OCI-LY1 (cell line): ENCODE data around the gene SSTR4.

Experiments
- H2AFZ ChIP-seq: fragments of 200-600 bp; sonication (generic), shearing (Covaris generic); 2 replicates; pipeline ENCODE4 v1.6.0; 2014; ENCODE audit warnings: antibody characterized with exemption, mild to moderate bottlenecking, low read length
- H3F3A ChIP-seq: fragments of 200-600 bp; sonication (generic), shearing (Covaris generic); 2 replicates; pipeline ENCODE4 v1.6.0; 2014; ENCODE audit warnings: mild to moderate bottlenecking, antibody characterized with exemption, low read length, moderate library complexity; ENCODE audit not compliant: insufficient read depth
- H3K27ac ChIP-seq: fragments of 200-600 bp; sonication (generic); 2 replicates; pipeline ENCODE4 v1.5.1; 2014; ENCODE audit warnings: low read length, mixed run types, mild to moderate bottlenecking, low read depth; ENCODE audit not compliant: poor library complexity, severe bottlenecking
- H3K27me3 ChIP-seq: fragments of 200-600 bp; sonication (generic); 2 replicates; pipeline ENCODE4 v1.6.0; 2014; ENCODE audit warnings: antibody characterized with exemption, mild to moderate bottlenecking, low read length, moderate library complexity; ENCODE audit not compliant: insufficient read depth
- H3K36me3 ChIP-seq: fragments of 200-600 bp; sonication (generic); 2 replicates; pipeline ENCODE4 v1.6.1; 2014; ENCODE audit warnings: mild to moderate bottlenecking, antibody characterized with exemption, low read length, moderate library complexity, mixed read lengths; ENCODE audit not compliant: insufficient read depth
- H3K4me1 ChIP-seq: fragments of 200-600 bp; sonication (generic); 2 replicates; pipeline ENCODE4 v1.5.1; 2014; ENCODE audit warnings: mild to moderate bottlenecking, low read length, moderate library complexity; ENCODE audit not compliant: insufficient read depth, severe bottlenecking
- H3K4me2 ChIP-seq: fragments of 200-600 bp; sonication (generic), shearing (Covaris generic); 2 replicates; pipeline ENCODE4 v1.6.1; 2014; ENCODE audit warnings: low read length
- H3K4me3 ChIP-seq: fragments of 200-600 bp; sonication (generic); 2 replicates; pipeline ENCODE4 v1.5.1; 2014; ENCODE audit warnings: low read length, low read depth, mild to moderate bottlenecking, mixed read lengths; ENCODE audit not compliant: poor library complexity, severe bottlenecking
- H3K79me2 ChIP-seq: fragments of 200-600 bp; shearing (Covaris generic); 2 replicates; pipeline ENCODE4 v1.6.1; 2016; ENCODE audit warnings: mixed run types, low read length, mixed read lengths; ENCODE audit not compliant: insufficient read depth
- H3K9ac ChIP-seq: fragments of 200-600 bp; sonication (generic), shearing (Covaris generic); 2 replicates; pipeline ENCODE4 v1.6.1; 2014; ENCODE audit warnings: mild to moderate bottlenecking, low read length, mixed read lengths
- H3K9me2 ChIP-seq: fragments of 200-600 bp; sonication (generic), shearing (Covaris generic); 2 replicates; pipeline ENCODE4 v1.6.1; 2014; ENCODE audit warnings: low read depth, mild to moderate bottlenecking, low read length, mixed read lengths
- H3K9me3 ChIP-seq: fragments of 200-600 bp; shearing (Covaris generic); 2 replicates; pipeline ENCODE4 v1.6.1; 2014; ENCODE audit warnings: low read length, mixed read lengths
- H4K20me1 ChIP-seq: fragments of 200-600 bp; sonication (generic), shearing (Covaris generic); 2 replicates; pipeline ENCODE4 v1.6.0; 2016; ENCODE audit warnings: mild to moderate bottlenecking, low read length; ENCODE audit not compliant: insufficient read depth
- EZH2 ChIP-seq: fragments of 200-600 bp; sonication (generic), shearing (Covaris generic); IDR thresholded peaks from 2 replicates; pipeline ENCODE4 v1.8.0; 2017; ENCODE audit warnings: borderline replicate concordance, mixed run types, mild to moderate bottlenecking, antibody characterized with exemption, low read length, moderate library complexity, mixed read lengths
- TF ChIP-seq, protein P1 (sequence below): fragments of 200-600 bp; sonication (generic), shearing (Covaris generic); IDR thresholded peaks from 2 replicates; pipeline ENCODE4 v1.5.1; 2017; ENCODE audit warnings: mild to moderate bottlenecking, antibody characterized with exemption, low read length, moderate library complexity, mixed read lengths

The SSTR4 gene

DNA sequence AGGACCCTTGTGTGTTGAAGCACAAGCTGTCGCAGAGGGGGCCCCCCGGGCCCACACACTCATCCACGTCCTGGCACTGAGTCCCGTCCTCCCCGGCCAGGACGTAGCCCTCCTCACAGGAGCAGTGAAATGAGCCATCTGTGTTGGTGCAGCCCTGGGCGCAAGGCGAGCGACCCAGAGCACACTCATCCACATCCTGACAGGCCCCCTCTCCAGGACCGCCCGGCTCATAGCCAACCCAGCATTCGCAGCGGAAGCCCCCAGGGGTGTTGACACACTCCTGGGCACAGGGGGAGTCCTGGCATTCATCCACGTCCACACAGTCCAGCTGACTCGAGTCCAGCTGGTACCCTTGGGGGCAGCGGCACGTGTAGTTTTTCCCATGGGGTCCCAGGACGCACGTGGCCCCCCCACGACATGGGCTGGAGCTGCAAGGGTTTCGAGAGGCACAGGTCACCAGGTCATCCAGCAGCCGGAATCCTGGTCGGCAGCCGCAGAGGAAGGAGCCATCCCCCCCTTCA, 49.8 kb downstream of the SSTR4 start:
- no peaks in the 10 kb centered on the region for H3K36me3 ChIP-seq
- H3K27me3 ChIP-seq: peaks cover 3% of the 10 kb centered on the region; the same call in 1 of the 2 replicates
- no peaks in the 10 kb centered on the region for H3K9me2 ChIP-seq
- no peak overlapping the region for H3K27ac ChIP-seq
- H2AFZ ChIP-seq: no peak overlapping the region
- H3F3A ChIP-seq: no peaks in the 10 kb centered on the region
- no peaks in the 10 kb centered on the region for H4K20me1 ChIP-seq
- no peak overlapping the region for H3K4me3 ChIP-seq
- H3K9ac ChIP-seq: no peak overlapping the region
- TF ChIP-seq EZH2: no peak
- TF ChIP-seq, protein P1, sequence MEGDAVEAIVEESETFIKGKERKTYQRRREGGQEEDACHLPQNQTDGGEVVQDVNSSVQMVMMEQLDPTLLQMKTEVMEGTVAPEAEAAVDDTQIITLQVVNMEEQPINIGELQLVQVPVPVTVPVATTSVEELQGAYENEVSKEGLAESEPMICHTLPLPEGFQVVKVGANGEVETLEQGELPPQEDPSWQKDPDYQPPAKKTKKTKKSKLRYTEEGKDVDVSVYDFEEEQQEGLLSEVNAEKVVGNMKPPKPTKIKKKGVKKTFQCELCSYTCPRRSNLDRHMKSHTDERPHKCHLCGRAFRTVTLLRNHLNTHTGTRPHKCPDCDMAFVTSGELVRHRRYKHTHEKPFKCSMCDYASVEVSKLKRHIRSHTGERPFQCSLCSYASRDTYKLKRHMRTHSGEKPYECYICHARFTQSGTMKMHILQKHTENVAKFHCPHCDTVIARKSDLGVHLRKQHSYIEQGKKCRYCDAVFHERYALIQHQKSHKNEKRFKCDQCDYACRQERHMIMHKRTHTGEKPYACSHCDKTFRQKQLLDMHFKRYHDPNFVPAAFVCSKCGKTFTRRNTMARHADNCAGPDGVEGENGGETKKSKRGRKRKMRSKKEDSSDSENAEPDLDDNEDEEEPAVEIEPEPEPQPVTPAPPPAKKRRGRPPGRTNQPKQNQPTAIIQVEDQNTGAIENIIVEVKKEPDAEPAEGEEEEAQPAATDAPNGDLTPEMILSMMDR: no peak
- no peaks in the 10 kb centered on the region for H3K9me3 ChIP-seq
- H3K4me2 ChIP-seq: no peak overlapping the region
- H3K79me2 ChIP-seq: no peaks in the 10 kb centered on the region
- H3K4me1 ChIP-seq: no peaks in the 10 kb centered on the region

DNA sequence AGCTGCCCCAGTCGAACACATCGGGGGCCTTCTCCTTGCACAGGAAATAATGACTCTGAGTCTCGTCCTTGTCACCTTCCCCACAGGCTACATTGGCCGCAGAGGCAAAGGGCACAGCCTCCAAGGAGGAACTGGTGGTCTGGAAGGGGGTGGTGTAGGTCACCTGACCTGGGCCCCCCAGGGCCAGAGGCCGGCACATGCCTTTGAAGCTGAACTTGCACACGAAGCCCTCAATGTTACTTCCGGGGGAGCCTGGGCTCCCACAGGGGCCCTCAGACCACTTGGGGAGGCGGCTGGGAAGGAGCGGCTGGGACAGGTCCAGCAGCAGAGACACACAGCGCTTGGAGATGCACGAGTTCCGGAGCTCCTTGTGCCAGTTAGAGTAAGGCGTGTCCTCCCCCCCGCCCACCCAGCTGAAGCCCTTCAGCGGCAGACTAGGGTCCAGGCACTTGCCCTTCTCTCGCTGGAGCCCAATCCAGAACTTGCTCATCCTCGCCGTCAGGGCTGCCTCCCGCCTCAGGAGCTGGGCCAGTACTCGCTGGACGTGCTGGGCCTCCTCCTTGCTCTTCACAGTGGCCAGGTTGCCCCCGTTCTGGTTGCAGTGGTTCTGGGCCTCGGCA, 50.4 kb downstream of the SSTR4 start:
- TF ChIP-seq, protein P1: no peak
- TF ChIP-seq EZH2: no peak
- no peak overlapping the region for H3K27ac ChIP-seq
- H2AFZ ChIP-seq: no peak overlapping the region
- no peak overlapping the region for H3K4me2 ChIP-seq
- H3K79me2 ChIP-seq: no peaks in the 10 kb centered on the region
- no peaks in the 10 kb centered on the region for H4K20me1 ChIP-seq
- no peaks in the 10 kb centered on the region for H3K4me1 ChIP-seq
- H3K9ac ChIP-seq: no peak overlapping the region
- H3K27me3 ChIP-seq: peaks cover 3% of the 10 kb centered on the region; the same call in 1 of the 2 replicates
- no peaks in the 10 kb centered on the region for H3K9me3 ChIP-seq
- H3K4me3 ChIP-seq: no peak overlapping the region
- H3K36me3 ChIP-seq: no peaks in the 10 kb centered on the region
- H3K9me2 ChIP-seq: no peaks in the 10 kb centered on the region
- H3F3A ChIP-seq: no peaks in the 10 kb centered on the region

DNA sequence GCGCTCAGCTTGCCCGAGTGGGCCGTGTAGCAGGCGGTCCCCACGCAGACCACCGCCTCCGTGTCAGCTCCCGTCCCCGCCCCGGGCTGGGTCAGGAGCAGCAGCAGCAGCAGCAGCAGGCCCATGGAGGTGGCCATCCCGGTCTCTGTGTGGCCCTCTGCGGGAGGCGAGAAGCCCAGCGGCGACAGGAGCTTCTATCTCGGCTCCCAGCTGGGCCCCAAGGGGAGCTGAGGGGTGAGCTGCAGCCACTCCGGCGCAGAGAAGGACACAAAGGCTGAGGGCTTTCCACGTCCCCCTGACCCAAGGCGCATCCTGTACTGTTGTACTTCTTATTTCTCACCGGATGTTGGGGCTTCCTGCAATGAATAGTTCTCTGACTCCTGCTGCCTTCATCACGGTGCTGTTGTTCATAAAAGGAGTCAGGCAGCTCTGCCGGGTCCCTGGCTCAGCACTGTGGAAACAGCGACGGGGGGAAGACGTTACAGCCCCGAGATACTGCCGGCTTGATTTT, 51.0 kb downstream of the SSTR4 start, which contains the start of gene CD93:
TSS of gene CD93 (minus strand) at position 269 of the 511 bp plus-strand sequence. CDS start at position 137, 132 bp downstream.
- Histone ChIP-seq H3K4me2 (no peak within 1 kb of the TSS), H3K27ac (no peak within 1 kb of the TSS), H3K9me2 (no peaks in the 10 kb centered on the region), H3K27me3 (peaks cover 3% of the 10 kb centered on the region; the same call in 1 of the 2 replicates), H3K4me1 (no peaks in the 10 kb centered on the region), H2AFZ (no peak within 1 kb of the TSS), H3F3A (no peaks in the 10 kb centered on the region), H3K9ac (no peak within 1 kb of the TSS), H3K9me3 (no peaks in the 10 kb centered on the region), H3K4me3 (no peak within 1 kb of the TSS), H3K79me2 (no peaks in the 10 kb centered on the region), H4K20me1 (no peaks in the 10 kb centered on the region), H3K36me3 (no peaks in the 10 kb centered on the region)
- TF ChIP-seq, protein P1: no peak
- TF ChIP-seq EZH2: no peak
